GM21619 (cell line): ENCODE results near the gene HOXC6.
A peak's percentile ranks its signal among the peaks of the same experiment; 100 is the strongest.

Source experiments
- ATAC-seq: cut with Tn5 transposase; IDR thresholded peaks from one replicate; pipeline ENCODE4 v1.9.1; 2021; ENCODE audit not compliant: unreplicated experiment

Gene HOXC6

GRCh38 chr12:54012631-54013409, 15.4 kb upstream of the HOXC6 start:
- ATAC-seq: no peak

GRCh38 chr12:54014377-54015017, 13.7 kb upstream of the HOXC6 start:
- no peak for ATAC-seq

GRCh38 chr12:54015018-54015931, 13.0 kb upstream of the HOXC6 start:
- no peak for ATAC-seq

- no peak for ATAC-seq
These were observed 12.2 kb upstream of the HOXC6 start for GRCh38 chr12:54016051-54016450.

DNA sequence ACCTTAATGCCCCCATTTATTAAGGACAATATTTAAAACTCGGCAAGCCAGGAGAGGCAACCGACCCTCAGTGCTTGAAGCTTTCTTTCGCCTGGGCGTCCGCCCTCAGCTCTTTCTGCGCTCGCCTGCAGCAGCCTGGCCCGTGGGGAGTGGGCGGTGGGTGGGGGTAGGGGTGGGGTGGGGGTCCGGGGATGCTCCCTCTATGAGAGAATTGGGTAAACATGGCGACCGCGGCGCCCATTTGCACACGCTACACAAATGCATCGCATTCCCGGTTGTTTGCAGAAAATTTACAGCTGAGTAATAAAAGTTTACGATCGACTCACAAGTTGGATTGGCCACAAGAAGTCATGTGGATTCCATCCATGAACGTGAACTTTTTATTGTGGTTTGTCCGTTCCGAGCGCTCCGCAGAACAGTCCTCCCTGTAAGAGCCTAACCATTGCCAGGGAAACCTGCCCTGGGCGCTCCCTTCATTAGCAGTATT, 11.7 kb upstream of the HOXC6 start:
- no peak for ATAC-seq

DNA sequence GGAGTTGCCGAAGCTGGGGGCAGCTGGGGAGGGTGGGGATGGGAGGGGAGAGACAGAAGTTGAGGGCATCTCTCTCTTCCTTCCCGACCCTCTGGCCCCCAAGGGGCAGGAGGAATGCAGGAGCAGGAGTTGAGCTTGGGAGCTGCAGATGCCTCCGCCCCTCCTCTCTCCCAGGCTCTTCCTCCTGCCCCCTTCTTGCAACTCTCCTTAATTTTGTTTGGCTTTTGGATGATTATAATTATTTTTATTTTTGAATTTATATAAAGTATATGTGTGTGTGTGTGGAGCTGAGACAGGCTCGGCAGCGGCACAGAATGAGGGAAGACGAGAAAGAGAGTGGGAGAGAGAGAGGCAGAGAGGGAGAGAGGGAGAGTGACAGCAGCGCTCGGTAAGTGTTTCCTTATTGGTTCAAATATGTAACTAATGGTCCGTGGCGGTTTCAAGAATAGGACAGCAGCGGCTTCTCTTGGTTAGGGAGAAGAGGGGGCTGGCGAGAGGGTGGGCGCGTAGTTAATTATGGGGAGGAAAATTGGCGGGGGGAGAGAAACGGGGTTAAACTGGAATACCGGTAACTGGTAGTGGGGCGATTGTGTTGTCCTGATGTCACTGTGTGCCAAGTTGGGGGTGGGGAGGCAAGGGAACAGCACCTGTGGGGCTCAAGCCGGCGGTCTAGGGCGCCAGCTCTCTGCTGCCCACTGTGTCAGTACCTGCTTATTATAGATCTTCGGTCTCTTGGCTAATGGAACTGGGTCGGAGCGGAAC, 11.0 kb upstream of the HOXC6 start:
- ATAC-seq: peak; percentile 19

GRCh38 chr12:54017878-54018467, 10.3 kb upstream of the HOXC6 start:
- ATAC-seq: peak; percentile 67

DNA sequence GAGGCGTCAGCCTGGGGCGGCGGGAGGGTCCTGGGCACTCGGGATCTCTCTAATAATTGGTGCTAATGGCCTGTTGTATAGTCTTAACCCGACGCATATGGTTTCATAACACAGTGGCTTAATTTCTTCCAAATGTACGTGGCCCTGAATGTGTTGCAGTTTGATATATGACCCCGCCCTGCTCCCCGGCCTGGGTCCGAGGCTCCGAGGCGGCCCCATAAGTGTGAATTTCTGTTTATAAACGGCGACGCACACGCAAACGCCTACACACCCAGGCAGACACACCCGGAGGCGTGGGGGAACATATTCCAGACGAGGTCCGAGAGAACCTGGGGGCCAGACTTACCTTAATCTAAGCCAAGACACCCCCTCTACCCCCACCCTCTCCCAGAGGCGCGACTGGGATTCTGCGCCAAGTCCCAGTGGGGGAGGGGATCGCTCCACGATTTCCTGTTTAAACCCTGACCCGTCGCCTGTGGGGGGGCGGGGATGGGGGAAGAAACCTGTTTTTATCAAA, 9.7 kb upstream of the HOXC6 start:
- ATAC-seq: no peak

DNA sequence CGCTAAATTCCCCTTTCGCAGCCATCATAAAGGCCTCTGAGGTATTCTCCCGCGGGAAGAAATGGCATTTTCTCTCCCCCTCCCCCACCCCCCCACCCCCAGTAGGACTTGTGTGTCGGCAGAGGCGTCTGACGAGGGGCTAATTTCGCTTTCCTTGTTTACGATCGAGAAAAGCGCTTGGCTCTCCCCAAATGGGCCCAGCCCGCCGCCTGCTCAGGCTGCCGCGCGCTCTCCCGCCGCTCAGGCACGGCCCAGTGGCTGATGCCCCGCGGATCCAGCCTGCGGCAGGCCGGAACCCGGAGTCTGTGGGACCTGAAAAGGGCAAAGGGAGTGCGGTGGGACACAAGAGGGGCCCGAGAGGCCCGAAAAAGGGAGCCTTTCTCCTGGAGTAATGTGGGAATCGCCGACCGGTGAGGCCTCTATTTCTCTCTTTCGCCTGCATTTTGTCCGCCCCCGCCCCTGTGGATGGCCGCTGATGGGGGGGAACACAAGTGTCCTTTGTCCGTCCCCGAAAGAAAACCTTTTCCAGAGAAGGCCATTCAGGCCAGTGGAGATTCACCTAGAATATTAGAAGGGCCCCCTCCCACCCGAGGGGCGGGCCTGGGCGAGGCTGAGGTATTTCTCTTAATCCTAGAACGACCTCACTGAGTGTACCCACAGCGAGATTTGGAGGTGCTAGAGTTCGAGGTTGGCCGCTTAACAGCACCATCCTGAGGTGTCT, 9.0 kb upstream of the HOXC6 start:
- ATAC-seq: no peak

- ATAC-seq: no peak
These were observed 8.2 kb upstream of the HOXC6 start for GRCh38 chr12:54019924-54020590.

DNA sequence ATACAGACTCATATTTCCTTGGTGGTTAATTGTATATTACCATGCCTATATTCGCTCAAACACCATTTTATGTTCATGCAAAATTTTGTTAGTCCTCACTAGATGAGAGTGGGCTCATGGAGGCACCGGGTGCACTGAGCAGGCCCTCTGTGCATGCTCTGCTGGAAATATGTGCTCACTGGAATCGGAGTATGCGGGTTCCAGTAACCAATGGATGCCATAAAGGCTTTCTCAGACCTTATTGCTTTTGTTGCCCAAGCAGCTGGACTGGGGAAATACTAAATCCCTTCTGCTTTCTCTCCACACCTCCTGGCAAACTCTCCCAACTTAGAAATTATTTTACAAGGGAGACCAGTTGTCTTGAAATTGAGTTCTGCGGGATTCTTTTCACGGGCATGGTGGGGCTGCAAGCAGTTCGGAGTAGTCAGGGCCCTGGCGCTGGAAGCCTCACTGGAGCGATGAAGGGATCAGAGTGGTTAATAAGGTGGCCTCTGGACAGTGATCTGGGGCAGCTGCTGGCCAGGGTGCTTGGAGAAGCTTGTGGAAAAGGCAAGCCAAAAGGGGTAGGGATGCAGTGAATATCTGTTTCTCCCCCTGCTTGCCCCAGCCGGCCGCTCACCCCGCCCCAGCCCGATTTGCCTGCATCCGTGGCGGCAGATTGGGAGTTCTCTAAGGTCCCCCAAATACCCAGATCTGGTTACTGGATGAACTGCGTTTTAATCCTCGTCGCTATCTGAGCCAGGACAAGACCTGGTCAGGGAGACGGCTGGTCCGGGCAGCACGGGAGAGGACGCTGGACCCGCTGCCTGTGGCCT, 7.4 kb upstream of the HOXC6 start:
- no peak for ATAC-seq

- ATAC-seq: no peak
These were observed 6.7 kb upstream of the HOXC6 start for GRCh38 chr12:54021432-54022013.

- ATAC-seq: no peak
These were observed 5.0 kb upstream of the HOXC6 start for GRCh38 chr12:54022960-54023884.

DNA sequence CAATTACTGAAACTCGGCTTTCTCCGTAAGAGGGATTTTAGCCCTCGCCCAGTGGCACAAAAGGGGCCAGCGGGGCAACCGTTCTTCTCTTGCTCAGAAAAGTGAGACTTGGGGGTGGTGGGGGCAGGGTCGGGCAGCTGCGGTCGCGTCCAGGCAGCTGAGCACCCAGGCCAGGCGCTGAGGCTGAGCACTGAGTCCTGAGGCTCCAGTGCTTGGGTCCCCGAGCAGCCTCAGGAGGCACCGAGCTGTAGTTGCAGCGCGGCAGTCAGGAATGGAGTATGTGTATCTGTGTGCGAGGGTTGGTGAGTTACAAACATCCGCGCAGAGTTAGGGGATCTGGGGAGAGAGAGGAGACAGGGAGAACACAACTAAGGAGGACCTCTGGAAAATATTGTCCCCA, 4.1 kb upstream of the HOXC6 start:
- no peak for ATAC-seq

DNA sequence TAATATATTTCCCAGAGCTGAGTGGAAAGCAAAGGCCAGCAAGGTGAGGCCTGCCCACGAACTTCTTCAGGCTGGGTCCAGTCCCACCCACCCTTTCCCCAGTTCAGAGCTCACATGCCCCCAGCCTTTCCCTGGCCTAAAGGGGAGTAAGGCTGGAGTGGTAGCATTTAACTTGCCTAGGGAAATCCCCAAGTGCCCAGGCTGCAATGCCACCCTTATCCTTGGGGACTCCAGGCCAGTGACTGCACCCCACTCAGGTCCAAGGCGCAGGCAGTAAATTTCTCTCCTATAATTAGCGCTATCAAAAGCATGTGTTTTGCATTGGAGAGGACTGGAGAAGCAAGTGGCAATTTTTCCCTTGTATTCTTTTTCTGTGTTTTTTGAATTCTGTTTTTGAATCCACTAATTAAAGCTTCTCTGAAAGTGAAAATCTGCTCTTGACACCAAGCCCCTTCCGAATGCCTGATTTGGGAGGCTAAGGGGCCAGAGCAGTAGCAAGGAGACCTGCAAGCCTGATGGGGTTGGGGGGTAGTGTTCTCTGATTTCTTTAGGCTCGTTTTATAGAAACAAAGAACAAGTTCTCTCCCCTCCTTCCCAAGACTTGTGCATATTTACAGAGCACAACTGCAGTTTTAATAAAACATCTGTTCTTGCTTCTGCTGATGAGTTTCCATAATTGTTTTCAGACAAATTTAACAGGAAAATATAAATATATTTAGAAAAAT, 3.5 kb upstream of the HOXC6 start:
- no peak for ATAC-seq
